Measurements from ENCODE around the gene EIF5AL1.
"Not testable (repeated sequence)": the region's sequence is repeated elsewhere in the genome, so short reads cannot be mapped to it uniquely, and the experiment has no call there.

EIF5AL1 gene

GRCh38 chr10:79487296-79488194, 24.8 kb upstream of the EIF5AL1 start:
- DNase-seq (ENCODE audit: low read depth) = no peak

DNA sequence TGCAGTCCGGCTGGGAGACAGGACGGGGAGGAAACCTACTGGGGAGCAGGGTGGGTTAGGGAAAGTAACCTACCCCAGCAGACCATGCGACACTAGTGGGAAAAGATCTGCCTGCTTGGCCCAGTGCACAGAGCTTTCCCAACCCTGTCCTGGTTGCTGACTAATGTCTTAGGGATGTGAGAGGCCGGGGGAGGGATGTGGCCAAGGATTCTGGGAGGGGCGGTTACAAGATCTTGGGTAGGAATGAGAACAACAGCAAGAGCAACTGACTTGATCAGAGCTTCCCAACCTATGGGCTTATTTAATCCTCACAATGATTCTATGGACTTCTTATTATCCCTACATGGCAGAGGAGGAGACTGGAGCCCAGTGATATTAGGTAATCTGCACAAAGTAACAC, 24.0 kb upstream of the EIF5AL1 start:
- no peak for DNase-seq (ENCODE audit: low read depth)

DNA sequence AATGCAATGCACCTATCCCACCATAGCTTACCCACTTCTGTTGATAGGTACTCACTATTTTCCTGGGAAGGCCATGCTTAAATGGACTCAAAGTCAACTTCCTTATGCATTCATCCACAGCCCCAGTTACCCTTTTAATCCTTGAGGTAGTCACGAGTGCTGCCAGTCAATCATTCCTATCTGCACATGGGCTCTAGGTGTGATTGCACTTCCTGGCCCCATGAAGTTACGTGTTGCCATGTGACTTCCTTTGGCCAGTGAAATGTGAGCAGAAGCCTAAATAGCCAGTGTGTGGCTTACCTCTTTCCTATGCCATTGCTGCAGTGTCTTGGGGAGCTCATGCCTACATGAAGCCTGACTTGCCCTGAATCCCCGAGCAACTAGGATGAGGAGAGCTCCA, 23.5 kb upstream of the EIF5AL1 start:
- no peak for DNase-seq (ENCODE audit: low read depth)

- DNase-seq (ENCODE audit: low read depth) = no peak
Measured at GRCh38 chr10:79490400-79491142, 21.8 kb upstream of the EIF5AL1 start.

DNA sequence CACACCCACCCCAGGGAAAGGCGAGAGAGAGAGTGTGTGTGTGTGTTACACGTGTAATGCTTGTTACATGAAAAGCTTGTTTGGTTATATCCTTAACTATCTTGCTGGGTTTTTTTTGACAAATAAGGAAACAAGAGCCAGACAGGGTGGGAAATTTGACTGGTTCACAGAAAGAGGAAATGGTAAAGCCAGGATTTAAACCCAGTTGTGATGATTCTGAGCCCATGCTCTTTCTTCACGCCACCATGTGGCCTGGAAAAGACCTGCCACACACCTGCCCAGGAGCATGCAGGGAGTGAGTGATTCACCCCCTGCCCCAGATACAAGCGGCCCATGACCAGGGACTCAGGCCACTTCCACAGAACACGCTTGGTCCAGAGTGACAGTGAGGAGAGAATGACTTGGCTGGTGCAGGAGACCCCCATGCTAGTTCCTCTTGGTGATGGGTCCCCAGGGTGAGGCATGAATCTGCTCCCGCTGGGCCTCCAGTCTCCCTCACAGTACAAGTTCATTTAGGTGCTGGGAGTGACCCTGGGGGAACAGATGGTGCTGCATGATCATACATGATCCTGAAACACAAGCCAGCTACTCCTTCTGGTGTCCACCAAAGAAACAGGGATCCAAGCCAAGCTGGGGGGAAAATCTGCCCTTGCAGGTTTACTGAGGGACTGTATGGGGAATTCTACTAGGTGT, 21.0 kb upstream of the EIF5AL1 start:
- no peak for DNase-seq (ENCODE audit: low read depth)

DNA sequence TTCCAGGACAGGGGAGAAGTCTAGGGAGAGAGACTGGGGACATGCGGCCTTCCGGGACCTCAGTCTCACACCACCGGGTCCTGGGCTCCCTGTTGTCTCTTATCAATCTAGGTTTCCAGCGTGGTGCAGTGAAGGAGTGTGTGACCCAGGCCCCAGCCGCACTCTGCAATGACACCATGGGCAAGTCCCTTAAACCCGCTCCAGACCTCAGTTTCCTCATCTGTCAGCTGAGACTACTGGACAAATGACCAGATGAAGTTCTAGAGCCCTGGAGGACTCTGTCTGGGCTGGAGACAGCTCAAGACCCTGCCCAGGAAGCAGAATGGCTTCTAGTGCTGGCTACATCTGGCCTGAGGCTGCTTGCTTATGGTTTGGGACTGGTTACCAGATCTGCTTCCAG, 20.1 kb upstream of the EIF5AL1 start:
- no peak for DNase-seq (ENCODE audit: low read depth)

DNA sequence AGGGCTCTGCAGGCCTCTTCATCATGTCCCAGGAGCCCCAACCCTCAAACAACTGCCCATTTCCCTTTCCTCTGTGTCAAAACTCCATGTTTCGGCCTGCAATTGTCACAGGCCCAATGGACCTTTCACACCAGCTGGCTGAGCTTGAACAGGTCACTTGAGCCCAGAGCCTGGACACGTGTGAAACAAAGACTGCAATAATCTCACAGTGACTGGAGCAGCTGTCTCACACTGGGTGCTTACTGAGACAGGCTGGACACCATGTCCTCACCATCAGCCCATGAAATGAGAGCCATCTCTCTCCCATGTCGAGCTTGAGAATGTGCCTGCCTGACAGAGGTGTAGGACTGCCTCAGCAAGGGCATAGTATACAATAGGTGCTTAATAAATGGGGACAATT, 19.5 kb upstream of the EIF5AL1 start:
- DNase-seq (ENCODE audit: low read depth) = no peak

- DNase-seq (ENCODE audit: low read depth) = no peak
Measured at GRCh38 chr10:79493806-79494205, 18.5 kb upstream of the EIF5AL1 start.

DNA sequence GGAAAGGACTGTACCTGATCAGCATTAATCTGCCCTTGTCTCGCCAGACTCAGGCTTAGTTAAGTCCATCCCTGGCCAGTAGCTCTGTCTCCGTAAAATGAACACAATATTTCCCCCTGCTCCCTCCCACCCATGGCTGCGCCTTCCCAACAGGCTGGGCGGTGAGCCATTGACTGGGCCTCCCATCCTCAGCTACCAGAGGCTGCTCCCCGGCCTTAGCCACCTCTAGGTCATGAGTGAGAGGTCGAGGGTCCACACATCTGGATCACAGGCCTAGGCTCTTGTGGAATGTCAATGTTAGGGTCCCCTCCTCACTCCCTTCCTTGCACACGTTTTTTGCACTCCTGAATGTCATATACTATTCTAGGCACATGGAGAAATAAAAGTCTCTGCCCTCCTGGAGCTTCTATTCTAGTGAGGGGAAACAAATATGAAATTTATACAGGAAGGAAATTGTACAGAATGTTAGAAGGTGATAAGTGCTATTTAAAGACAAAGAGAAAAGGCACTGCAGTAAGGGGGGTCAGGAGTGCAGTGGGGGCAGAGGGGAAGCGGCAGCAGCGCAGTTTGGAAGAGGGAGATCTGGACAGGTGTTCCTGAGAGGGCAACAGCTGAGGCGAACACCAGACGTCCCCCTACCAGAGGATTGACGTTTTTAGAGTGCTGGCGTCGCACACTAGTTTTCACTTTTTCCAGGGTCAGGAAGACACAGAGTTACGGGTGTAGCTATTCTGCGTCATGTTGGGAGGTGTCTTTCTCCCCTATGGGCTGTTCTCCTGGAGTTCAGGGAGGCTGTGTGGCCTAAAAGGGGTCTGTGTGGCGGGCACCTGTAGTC, 17.2 kb upstream of the EIF5AL1 start:
- no peak for DNase-seq (ENCODE audit: low read depth)

- DNase-seq (ENCODE audit: low read depth) = no peak
Measured at GRCh38 chr10:79495791-79496190, 16.5 kb upstream of the EIF5AL1 start.

DNA sequence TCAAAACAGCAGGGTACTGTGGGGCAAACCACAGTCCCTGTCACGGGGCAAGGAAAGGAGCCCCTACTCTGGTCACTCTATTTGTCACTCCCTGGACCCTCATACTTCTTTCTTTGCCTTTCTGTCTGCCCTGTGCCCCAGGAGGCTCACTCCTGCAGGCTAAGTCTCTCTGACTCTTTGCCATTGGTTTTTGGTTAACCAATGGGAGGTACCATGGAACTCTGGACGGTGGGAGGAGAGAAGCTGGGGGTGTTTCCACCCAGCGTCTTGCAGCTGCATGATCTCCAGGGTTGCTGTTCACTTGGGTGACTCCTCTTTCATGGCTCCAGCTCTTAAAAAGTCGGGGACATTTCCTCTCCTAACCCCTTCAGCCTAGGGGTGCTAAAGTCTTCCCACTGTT, 15.4 kb upstream of the EIF5AL1 start:
- DNase-seq (ENCODE audit: low read depth) = no peak

GRCh38 chr10:79498291-79498829, 14.0 kb upstream of the EIF5AL1 start:
- DNase-seq (ENCODE audit: low read depth) = no peak

DNA sequence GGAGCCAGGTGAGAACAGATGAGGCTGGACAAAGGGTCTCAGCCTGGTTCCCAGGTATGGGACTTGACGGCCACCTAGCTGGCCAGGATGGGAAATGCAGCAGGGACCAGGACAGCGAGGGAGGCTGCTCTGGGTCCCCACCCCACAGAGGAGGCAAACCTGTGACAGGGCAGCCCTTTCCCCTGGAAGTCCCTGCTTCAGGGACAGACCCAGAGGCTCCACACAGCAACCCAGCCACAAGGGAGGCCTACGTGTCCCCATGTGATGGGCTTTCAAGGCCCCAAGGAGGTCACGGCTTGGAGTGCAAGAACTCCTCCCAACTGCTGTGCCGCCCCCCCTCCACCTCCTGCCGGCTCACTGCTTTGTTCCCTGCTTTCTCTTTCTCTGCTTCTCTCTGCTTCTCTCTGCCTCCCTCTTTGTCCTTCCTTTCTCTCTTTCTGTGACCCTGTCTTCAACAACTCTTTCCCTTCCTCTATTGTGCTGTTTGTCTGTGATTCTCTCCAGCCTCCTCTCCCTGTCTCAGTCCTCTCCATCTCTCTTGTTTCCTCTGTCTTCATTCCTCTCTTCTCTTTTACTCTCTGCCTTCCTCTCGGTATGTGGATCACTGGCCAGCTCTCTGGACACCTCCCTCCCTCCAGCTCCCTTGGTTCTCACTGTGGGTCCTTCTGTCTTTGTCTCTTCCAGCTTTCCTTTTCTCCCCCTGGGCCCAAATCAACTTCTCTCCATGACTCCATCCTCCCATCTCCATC, 9.6 kb upstream of the EIF5AL1 start:
- DNase-seq (ENCODE audit: low read depth) = no peak

DNA sequence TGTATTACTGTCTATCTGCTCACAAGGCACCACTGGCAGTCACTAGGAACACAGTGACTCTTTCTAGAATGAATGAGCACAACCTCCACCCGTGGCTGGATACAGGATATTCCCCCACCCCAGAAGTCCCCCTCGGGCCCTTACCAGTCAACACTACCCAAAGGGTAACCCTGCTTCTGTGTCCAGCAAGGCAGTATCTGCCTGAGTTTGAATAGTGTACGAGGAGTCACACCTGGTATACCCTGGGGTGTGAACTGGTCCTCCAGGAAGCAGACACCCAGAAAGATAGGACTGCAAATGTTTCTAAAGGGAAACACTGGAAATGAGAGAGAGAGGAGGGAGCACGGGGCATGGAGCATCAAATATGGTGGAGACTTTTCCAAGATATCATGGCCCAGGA, 8.5 kb upstream of the EIF5AL1 start:
- not testable (repeated sequence) for DNase-seq (ENCODE audit: low read depth)

GRCh38 chr10:79504483-79504882, 7.8 kb upstream of the EIF5AL1 start:
- not testable (repeated sequence) for DNase-seq (ENCODE audit: low read depth)

DNA sequence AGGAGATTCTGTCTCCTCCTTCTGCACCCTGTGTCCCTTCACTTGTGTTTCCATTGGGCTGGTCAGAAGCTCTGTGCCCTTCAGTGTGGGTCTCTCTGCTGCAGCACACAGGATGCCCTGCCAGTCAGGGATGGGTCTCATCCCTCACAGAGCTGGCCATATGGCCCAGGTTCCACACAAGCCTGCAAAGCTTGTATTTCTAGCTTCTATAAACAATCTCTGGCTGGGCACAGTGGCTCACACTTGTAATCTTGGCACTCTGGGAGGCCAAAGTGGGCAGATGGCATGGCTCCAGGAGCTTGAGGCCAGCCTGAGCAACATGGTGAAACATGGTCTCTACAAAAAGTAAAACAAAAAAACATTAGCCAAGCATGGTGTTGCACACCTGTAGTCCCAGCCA, 7.0 kb upstream of the EIF5AL1 start:
- DNase-seq (ENCODE audit: low read depth) = not testable (repeated sequence)

DNA sequence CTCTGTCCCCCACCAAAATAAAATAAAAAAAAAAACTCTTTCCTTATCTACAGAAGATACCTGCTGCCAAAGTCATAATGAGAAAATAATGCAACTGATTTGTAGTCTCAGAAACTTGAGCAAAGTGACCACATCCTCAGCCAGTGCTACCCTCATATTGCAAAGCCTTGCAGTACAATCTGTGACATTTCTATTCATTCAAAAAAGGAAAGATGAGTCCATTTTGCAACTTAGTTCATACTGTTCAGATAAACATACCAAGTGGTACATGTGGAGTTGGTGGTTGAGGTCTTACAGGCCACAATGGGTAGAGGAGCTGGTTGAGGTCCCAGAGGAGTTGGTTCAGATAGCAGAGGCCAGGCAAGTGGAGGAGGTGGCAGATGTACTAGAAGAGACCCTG, 6.5 kb upstream of the EIF5AL1 start:
- DNase-seq (ENCODE audit: low read depth) = no peak

DNA sequence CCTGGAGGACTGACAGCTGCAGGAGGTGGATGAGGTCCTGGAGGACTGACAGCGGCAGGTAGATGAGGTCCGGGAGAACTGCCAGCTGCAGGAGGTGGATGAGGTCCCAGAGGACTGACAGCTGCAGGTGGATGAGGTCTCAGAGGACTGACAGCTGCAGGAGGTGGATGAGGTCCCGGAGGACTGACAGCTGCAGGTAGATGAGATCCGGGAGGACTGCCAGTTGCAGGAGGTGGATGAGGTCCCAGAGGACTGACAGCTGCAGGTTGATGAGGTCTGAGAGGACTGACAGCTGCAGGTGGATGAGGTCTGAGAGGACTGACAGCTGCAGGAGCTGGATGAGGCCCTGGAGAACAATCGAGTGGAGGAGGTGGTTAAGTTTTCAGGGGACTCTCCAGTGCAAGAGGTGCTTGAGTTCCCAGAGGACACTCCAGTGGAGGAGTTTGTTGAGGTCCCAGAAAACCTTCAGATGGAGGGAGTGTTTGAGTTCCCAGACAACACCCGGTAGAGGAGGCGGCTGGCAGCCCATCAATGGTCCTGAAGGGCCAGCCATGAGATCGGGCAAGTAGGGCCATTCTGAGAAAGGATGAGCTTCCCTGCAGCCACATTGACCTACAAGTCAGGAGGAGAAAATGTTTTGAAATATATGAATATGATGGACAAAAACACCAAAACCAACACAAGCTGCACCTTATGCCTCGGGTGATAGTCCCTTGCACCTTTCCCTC, 4.7 kb upstream of the EIF5AL1 start:
- DNase-seq (ENCODE audit: low read depth) = no peak

DNA sequence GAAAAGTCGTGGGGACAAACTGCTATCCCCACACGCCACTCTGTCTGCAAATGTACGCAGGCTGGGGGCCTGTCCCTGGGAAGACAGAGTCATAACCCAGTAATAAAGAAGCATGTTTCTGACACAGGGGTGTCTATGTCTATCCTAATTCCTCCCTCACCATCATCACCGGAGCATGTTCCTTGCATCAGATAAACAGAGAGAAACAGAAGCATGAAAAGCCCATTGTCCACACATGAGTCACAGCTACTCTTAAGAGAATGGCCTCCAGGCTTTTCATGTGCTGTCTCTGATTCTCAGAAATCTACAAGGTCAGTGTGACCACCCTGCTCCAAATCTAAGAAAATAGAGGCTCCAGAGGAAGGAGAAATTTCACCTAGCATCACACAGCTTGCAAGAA, 4.1 kb upstream of the EIF5AL1 start:
- DNase-seq (ENCODE audit: low read depth) = not testable (repeated sequence)

GRCh38 chr10:79509306-79509933, 2.9 kb upstream of the EIF5AL1 start:
- DNase-seq (ENCODE audit: low read depth) = not testable (repeated sequence)
